ENCODE results near the gene FAM13A. TPM values are rescaled to one million over a fixed set of nuclear protein-coding genes. Genes with fewer than 3 reads are reported as not detected.

The FAM13A gene
- total RNA-seq, 1 donor from 2014 or later: 18.0 TPM

DNA sequence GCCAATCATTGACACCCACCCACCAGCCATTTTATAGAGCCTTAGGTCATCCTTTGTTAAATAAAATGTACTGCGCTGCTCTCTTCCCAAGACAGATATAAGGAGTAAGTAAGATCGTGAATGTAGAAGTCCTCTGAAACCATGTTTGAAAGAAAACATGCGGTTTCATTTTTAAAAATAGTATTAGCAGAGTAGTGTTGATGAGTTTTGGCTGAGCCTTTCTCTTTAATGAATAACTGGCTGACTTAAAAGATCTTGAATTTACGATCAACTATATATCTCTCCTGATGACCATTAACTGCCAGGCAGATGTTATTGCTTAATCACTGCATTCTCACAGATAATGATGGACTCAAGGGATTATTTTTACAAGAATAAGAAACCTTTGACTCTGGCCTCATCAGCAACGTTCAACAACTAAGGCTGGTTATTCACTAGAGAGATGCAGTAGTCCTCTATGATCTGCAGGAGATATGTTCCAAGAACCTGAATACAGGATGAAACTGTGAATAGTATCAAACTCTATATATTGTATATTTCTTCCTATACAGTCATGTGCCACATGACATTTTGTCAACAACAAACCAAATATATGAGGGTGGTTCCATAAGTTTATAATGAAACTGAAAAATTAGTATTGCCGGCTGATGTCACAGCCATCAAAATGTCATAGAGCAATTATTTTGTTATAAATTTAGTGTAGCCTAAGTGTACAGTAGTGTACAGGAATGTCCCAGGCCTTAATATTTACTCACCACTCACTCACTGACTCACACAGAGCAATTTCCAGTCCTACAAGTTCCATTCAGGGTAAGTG, 80.8 kb downstream of the FAM13A start:
- intact Hi-C loops (cut with DNase I): no loop called here
- DNase-seq (no peak), ATAC-seq (ENCODE audit: poor library complexity) (no peak)

DNA sequence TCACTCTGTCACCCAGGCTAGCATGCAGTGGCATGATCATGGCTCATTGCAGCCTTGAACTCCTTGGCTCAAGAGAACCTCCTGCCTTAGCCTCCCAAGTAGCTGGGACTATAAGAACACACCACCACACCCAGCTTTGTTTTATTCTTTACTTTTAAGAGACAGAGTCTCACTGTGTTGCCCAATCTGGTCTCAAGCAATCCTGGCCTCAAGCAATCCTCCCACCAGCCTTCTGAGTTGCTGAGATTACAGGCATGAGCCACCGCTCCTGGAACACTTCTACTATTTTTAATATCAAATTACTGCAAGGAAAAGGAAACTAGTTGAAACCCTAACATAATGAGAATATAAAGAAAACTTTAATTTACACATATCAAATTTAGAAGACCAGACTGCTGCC, 85.4 kb downstream of the FAM13A start:
- intact Hi-C loops (cut with DNase I): no loop called here
- no peak for DNase-seq
- no peak for ATAC-seq (ENCODE audit: poor library complexity)

GRCh38 chr4:88969746-88970145, 87.2 kb downstream of the FAM13A start:
- intact Hi-C loops (cut with DNase I): no loop called here
- no peak for DNase-seq
- no peak for ATAC-seq (ENCODE audit: poor library complexity)

GRCh38 chr4:88969271-88969670, 87.7 kb downstream of the FAM13A start:
- intact Hi-C loops (cut with DNase I): no loop called here
- DNase-seq (no peak), ATAC-seq (ENCODE audit: poor library complexity) (no peak)

- ATAC-seq (ENCODE audit: poor library complexity): no peak
- no peak for DNase-seq
- intact Hi-C loops (cut with DNase I): no loop called here
Measured at GRCh38 chr4:88967883-88968331, 89.1 kb downstream of the FAM13A start.

- intact Hi-C loops (cut with DNase I): no loop called here
- no peak for ATAC-seq (ENCODE audit: poor library complexity)
Measured at GRCh38 chr4:88965053-88965452, 91.9 kb downstream of the FAM13A start.

DNA sequence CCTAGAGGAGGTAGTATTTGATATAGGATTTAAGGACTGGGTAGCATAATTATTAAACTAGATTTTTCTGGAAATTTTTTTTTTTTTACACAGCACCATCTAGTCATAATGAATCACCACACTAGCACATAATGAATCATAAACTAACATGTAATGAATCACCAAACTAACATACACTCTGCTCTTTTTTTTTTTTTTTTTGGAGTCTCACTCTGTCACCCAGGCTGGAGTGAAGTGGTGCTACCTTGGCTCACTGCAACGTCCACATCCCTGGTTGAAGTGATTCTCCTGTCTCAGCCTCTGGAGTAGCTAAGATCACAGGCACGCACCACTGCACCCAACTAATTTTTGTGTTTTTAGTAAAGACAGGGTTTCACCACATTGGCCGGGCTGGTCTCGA, 92.5 kb downstream of the FAM13A start:
- intact Hi-C loops (cut with DNase I): no loop called here
- no peak for ATAC-seq (ENCODE audit: poor library complexity)
- no peak for DNase-seq

More at GRCh38 chr4:88965053-88965452, 91.9 kb downstream of the FAM13A start:
- no peak for DNase-seq

- no peak for ATAC-seq (ENCODE audit: poor library complexity)
- intact Hi-C loops (cut with DNase I): no loop called here
- no peak for DNase-seq
Measured at GRCh38 chr4:88963817-88964216, 93.2 kb downstream of the FAM13A start.

DNA sequence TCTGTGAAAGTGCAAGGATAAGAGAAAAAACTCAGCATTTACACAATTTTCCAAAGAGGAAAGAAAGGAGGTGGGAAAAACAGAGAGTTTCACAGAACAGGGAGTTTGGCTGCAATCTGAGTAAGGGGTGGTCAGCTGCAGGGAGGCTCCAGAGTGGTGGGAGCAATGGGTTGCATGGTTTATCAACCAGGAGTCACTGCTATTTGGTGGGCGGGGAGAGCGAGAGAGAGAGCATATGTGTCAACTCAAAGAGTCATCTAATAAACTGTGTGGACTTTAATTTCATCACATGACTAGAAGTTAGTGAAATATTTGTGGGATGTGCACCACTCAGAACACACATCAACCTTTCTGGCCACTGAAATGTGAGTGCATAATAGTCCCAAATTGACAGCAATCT, 94.6 kb downstream of the FAM13A start:
- DNase-seq (no peak), ATAC-seq (ENCODE audit: poor library complexity) (no peak)
- intact Hi-C loops (cut with DNase I): no loop called here

GRCh38 chr4:88960576-88960975, 96.4 kb downstream of the FAM13A start:
- intact Hi-C loops (cut with DNase I): no loop called here
- ATAC-seq (ENCODE audit: poor library complexity) (no peak), DNase-seq (no peak)

DNA sequence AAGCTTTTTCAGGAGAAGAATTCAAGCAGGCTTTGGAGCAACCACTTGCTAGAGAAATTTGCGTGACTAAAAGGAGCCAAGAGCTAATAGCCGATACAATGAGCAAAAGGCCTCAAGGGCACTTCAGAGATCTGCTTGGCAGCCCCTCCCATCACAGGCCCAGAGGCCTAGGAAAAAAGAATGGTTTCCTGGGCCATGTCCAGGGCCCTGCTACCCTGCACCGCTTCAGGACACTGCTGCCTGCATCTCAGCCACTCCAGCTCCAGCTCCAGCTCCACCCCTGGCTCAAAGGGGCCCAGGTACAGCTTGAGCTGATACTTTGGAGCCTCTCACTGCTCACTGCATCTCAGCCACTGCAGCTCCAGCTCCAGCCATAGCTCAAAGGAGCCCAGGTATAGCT, 98.9 kb downstream of the FAM13A start:
- intact Hi-C loops (cut with DNase I): no loop called here
- DNase-seq (no peak), ATAC-seq (ENCODE audit: poor library complexity) (peak; percentile 51)

DNA sequence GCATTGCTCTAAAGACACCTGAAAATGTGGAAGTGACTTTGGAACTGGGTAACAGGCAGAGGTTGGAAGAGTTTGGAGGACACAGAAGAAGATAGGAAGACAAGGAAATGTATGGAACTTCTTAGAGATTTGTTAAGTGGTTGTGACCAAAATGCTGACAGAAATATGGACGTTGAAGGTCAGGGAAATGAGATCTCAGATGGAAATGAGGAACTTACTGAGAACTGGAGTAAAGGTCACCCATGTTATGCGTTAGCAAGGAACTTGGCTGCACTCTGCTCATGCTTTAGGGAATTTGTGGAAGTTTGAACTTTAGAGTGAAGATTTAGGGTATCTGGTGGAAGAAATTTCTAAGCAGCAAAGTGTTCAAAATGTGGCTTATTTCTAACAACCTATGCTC, 99.4 kb downstream of the FAM13A start:
- intact Hi-C loops (cut with DNase I): no loop called here
- ATAC-seq (ENCODE audit: poor library complexity): peak; percentile 79
- no peak for DNase-seq

- DNase-seq (no peak), ATAC-seq (ENCODE audit: poor library complexity) (no peak)
- intact Hi-C loops (cut with DNase I): no loop called here
Measured at GRCh38 chr4:88955580-88956380, 101.2 kb downstream of the FAM13A start.

DNA sequence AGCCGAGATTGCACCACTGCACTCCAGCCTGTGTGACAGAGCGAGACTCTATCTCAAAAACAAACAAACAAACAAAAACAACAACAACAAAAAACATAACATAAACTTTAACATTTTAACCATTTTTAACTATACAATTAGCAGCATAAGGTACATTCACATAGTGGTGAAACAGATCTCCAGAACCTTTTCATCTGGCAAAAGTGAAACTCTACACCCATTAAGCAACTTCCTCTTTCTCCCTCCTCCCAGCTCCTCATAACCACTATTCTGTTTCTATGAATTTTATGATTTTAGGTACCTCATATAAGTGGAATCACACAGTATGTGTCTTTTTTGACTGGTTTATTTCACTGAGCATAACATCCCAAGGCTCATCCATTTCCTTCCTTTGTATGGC, 103.6 kb downstream of the FAM13A start:
- DNase-seq: no peak
- no peak for ATAC-seq (ENCODE audit: poor library complexity)
- intact Hi-C loops (cut with DNase I): no loop called here

- DNase-seq (no peak), ATAC-seq (ENCODE audit: poor library complexity) (no peak)
- intact Hi-C loops (cut with DNase I): no loop called here
Measured at GRCh38 chr4:88952081-88952480, 104.9 kb downstream of the FAM13A start.

GRCh38 chr4:88949605-88950004, 107.4 kb downstream of the FAM13A start:
- DNase-seq (no peak), ATAC-seq (ENCODE audit: poor library complexity) (no peak)
- intact Hi-C loops (cut with DNase I): no loop called here

DNA sequence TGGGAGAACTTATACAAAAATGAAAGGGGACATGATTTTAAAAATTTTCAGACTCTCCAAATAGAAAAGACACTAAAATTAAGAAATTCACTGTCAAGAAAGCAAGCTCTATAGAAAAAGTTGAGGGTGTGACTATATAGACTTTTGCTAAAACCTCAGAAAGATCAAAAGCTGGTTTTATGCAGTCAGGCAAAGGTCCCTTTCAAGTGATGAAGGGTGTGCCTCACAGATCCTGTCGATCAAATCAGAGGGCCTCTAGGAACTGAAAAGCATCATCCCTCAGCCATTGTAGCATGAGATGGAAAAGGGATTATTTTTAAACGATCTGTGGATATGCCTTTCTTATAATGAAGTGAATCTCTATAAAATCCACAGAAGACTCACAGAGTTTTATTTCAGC, 116.5 kb downstream of the FAM13A start:
- DNase-seq (no peak), ATAC-seq (ENCODE audit: poor library complexity) (no peak)
- intact Hi-C loops (cut with DNase I): no loop called here

GRCh38 chr4:88939697-88940096, 117.3 kb downstream of the FAM13A start:
- no peak for DNase-seq
- no peak for ATAC-seq (ENCODE audit: poor library complexity)
- intact Hi-C loops (cut with DNase I): no loop called here

DNA sequence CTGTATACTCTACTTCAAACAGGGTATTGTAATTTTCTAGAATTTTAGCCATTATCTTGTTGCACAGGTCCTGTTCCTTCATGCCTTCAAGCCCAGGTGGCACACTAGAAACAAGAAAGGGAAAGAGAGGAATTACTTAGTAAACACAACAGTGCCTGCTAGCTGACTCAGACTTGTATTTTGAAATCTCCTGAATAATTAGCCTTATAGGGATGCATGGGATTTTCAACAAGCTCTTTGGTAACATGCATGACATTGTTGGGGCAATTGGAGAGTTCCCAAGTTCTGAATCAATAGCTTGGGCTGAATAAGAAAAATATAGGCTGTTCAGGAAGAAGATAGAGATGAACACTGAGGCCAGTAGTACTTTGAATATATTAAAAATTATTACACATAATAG, 118.8 kb downstream of the FAM13A start:
- ATAC-seq (ENCODE audit: poor library complexity) (no peak), DNase-seq (no peak)
- intact Hi-C loops (cut with DNase I): no loop called here

- intact Hi-C loops (cut with DNase I): no loop called here
- DNase-seq (no peak), ATAC-seq (ENCODE audit: poor library complexity) (no peak)
Measured at GRCh38 chr4:88937081-88937480, 119.9 kb downstream of the FAM13A start.
